T-cell (primary cell): ENCODE measurements around the gene UBL4B. TPM values are rescaled to one million over a fixed set of nuclear protein-coding genes. Genes with fewer than 3 reads are reported as not detected.

Experiments
- ATAC-seq, 4 experiments: fragments of 200-7000 bp in 3 of 4; fragments of 150-1000 bp in 1 of 4; cut with Tn5 transposase; replicated peaks in 1 of 4; 1 replicate in 3 of 4; 2 replicates in 1 of 4; pipeline ENCODE4 v1.10.0; 2021; ENCODE audit warnings: moderate library complexity in 3 of 4, mild to moderate bottlenecking in 2 of 4, moderate number of reproducible peaks in 1 of 4
- CTCF ChIA-PET, 2 donors: fragments of 300-600 bp; sonication (Branson Sonifier 250); formaldehyde crosslinking; loops; one replicate each; lab custom pipeline; 2022; ENCODE audit warnings: antibody characterized with exemption in 2 of 2; lab: Charles Lee
- POLR2A ChIA-PET, 2 donors: fragments of 300-600 bp; sonication (Branson Sonifier 250); formaldehyde crosslinking; loops; one replicate each; lab custom pipeline; 2022; ENCODE audit warnings: antibody characterized with exemption in 2 of 2; lab: Charles Lee
- DNase-seq, 35 experiments: peaks; one replicate each; pipeline versions ENCODE4 v3.0.0 to v3.0.0-alpha.2; 2013 to 2023
- H3K27ac ChIP-seq: one replicate; pipeline ENCODE4 v1.5.1; 2013; ENCODE audit warnings: low read length
- H3K27me3 ChIP-seq, 2 experiments: replicated peaks in 1 of 2; 1 replicate in 1 of 2; 2 replicates in 1 of 2; pipeline versions ENCODE4 v1.6.1 to v1.7.0; 2013; ENCODE audit warnings: low read length in 1 of 2, mixed read lengths in 1 of 2; ENCODE audit not compliant: control insufficient read depth in 2 of 2, insufficient read depth in 2 of 2; ENCODE audit errors: extremely low read depth in 1 of 2
- H3K36me3 ChIP-seq, 2 donors: 1 replicate in 1 of 2; 2 replicates in 1 of 2; pipeline versions ENCODE4 v1.6.1 to v1.7.0; 2013; ENCODE audit warnings: low read length in 1 of 2; ENCODE audit not compliant: control insufficient read depth in 2 of 2, insufficient read depth in 1 of 2; ENCODE audit errors: extremely low read depth in 1 of 2
- H3K4me1 ChIP-seq, 2 experiments: 1 replicate in 1 of 2; 2 replicates in 1 of 2; pipeline versions ENCODE4 v1.6.1 to v1.7.0; 2013; ENCODE audit warnings: low read length in 2 of 2, mixed read lengths in 1 of 2; ENCODE audit not compliant: insufficient read depth in 2 of 2, control insufficient read depth in 1 of 2; ENCODE audit errors: extremely low read depth in 1 of 2
- H3K4me3 ChIP-seq, 2 donors: 1 replicate in 1 of 2; 2 replicates in 1 of 2; pipeline versions ENCODE4 v1.5.1 to v1.7.0; 2013; ENCODE audit warnings: mild to moderate bottlenecking in 2 of 2, low read length in 1 of 2, moderate library complexity in 1 of 2; ENCODE audit not compliant: control insufficient read depth in 1 of 2; ENCODE audit errors: extremely low read depth in 1 of 2
- H3K9me3 ChIP-seq: 2 replicates; pipeline ENCODE4 v1.7.0; 2013
- H3K27ac Mint-ChIP-seq, 2 donors: one replicate each; pipeline ENCODE4 v1.8.0; 2020 to 2021; ENCODE audit warnings: mild to moderate bottlenecking in 2 of 2, mixed read lengths in 2 of 2
- H3K27me3 Mint-ChIP-seq, 2 donors: one replicate each; pipeline ENCODE4 v1.8.0; 2021 to 2022; ENCODE audit warnings: mixed read lengths in 2 of 2
- H3K36me3 Mint-ChIP-seq: one replicate; pipeline ENCODE4 v1.8.0; 2021; ENCODE audit warnings: mixed read lengths
- H3K4me1 Mint-ChIP-seq, 3 donors: one replicate each; pipeline ENCODE4 v1.8.0; 2020 to 2022; ENCODE audit warnings: mixed read lengths in 3 of 3, mild to moderate bottlenecking in 1 of 3
- H3K4me3 Mint-ChIP-seq, 3 donors: one replicate each; pipeline ENCODE4 v1.8.0; 2020 to 2022; ENCODE audit warnings: mild to moderate bottlenecking in 3 of 3, mixed read lengths in 3 of 3, moderate library complexity in 3 of 3
- H3K9me3 Mint-ChIP-seq, 3 donors: one replicate each; pipeline ENCODE4 v1.8.0; 2020 to 2022; ENCODE audit warnings: mixed read lengths in 3 of 3
- WGBS: methylation state at CpG from one replicate; pipeline ENCODE4 v1.1.5; 2013; ENCODE audit warnings: missing lambda C conversion rate; ENCODE audit not compliant: insufficient coverage; 5-methylcytosine and 5-hydroxymethylcytosine counted together
- total RNA-seq, 35 experiments: library from RNA in 6 of 35; stranded (reverse) in 6 of 35; fragments of 120-200 nt in 1 of 35; gene quantifications; one replicate each; pipeline versions ENCODE4 v1.2.1 to v1.2.4 and lab custom pipeline; 2013 to 2026

Gene UBL4B
- total RNA-seq, 5 donors from 2014 or later (not counting 1 experiment from before 2014, with no cell fraction given): not detected

- Mint-ChIP-seq H3K4me3 (peak overlapping the region; percentile 24 to 69 (median 48)), H3K27me3 (peaks cover 35 to 59% of the 10 kb centered on the region in 2 donors), H3K27ac (peak overlapping the region in 1 of 2 donors; percentile 9), H3K36me3 (no peaks in the 10 kb centered on the region), H3K4me1 (peaks cover 13 to 25% (median 19%) of the 10 kb centered on the region in 3 donors), H3K9me3 (no peaks in the 10 kb centered on the region)
- ChIA-PET CTCF (no interaction called here), POLR2A (no interaction called here)
- WGBS: 10% methylated on average over 68 of the region's 68 CpGs
- peak in 1 of 35 experiments; percentile 12 for DNase-seq
- Histone ChIP-seq H3K36me3 (no peaks in the 10 kb centered on the region), H3K27ac (no peak overlapping the region), H3K4me1 (peaks cover 0 to 30% of the 10 kb centered on the region in 2 experiments), H3K9me3 (no peaks in the 10 kb centered on the region), H3K4me3 (peak overlapping the region in 1 of 2 donors; percentile 45), H3K27me3 (peaks cover 11 to 74% of the 10 kb centered on the region in 2 experiments)
- no peak for ATAC-seq
Measured at GRCh38 chr1:110067893-110068645, 44.2 kb upstream of the UBL4B start.

- Mint-ChIP-seq H3K4me3 (peak overlapping the region; percentile 22 to 69 (median 48)), H3K9me3 (no peaks in the 10 kb centered on the region), H3K36me3 (no peaks in the 10 kb centered on the region), H3K27ac (peak overlapping the region in 1 of 2 donors; percentile 9), H3K4me1 (peaks cover 13 to 25% (median 19%) of the 10 kb centered on the region in 3 donors), H3K27me3 (peaks cover 36 to 63% of the 10 kb centered on the region in 2 donors)
- CTCF ChIA-PET: no interaction called here
- no peaks in the 10 kb centered on the region for H3K36me3 ChIP-seq
- no peaks in the 10 kb centered on the region for H3K9me3 ChIP-seq
- H3K4me1 ChIP-seq: peaks cover 0 to 30% of the 10 kb centered on the region in 2 experiments
- POLR2A ChIA-PET: no interaction called here
- H3K27ac ChIP-seq: no peak overlapping the region
- peak; percentile 59 to 68 (median 65) for ATAC-seq
- H3K27me3 ChIP-seq: peaks cover 14 to 74% of the 10 kb centered on the region in 2 experiments
- peak overlapping the region in 1 of 2 donors; percentile 45 for H3K4me3 ChIP-seq
- WGBS: 8% methylated on average over 63 of the region's 68 CpGs
- peak in 17 of 35 experiments; percentile 11 to 49 (median 23) for DNase-seq
Measured at GRCh38 chr1:110068646-110069403, 43.4 kb upstream of the UBL4B start.

GRCh38 chr1:110069404-110070281 is 42.6 kb upstream of the UBL4B start:
- CTCF ChIA-PET: no interaction called here
- POLR2A ChIA-PET: no interaction called here

GRCh38 chr1:110070282-110070669 is 42.0 kb upstream of the UBL4B start:
- no peak for DNase-seq
- Mint-ChIP-seq H3K36me3 (no peaks in the 10 kb centered on the region), H3K4me1 (peaks cover 13 to 25% (median 19%) of the 10 kb centered on the region in 3 donors), H3K9me3 (no peaks in the 10 kb centered on the region), H3K27ac (no peak overlapping the region), H3K4me3 (peak overlapping the region in 1 of 3 donors; percentile 69), H3K27me3 (peaks cover 48 to 68% of the 10 kb centered on the region in 2 donors)
- ChIA-PET POLR2A (no interaction called here), CTCF (no interaction called here)
- no peaks in the 10 kb centered on the region for H3K9me3 ChIP-seq
- peak in 1 of 4 experiments; percentile 14 for ATAC-seq
- peaks cover 0 to 30% of the 10 kb centered on the region in 2 experiments for H3K4me1 ChIP-seq
- no peak overlapping the region for H3K4me3 ChIP-seq
- no peaks in the 10 kb centered on the region for H3K36me3 ChIP-seq
- H3K27me3 ChIP-seq: peaks cover 14 to 65% of the 10 kb centered on the region in 2 experiments
- H3K27ac ChIP-seq: no peak overlapping the region
- WGBS: 3% methylated on average over 45 of the region's 52 CpGs

More at GRCh38 chr1:110069404-110070281, 42.6 kb upstream of the UBL4B start:
- Mint-ChIP-seq H3K4me3 (peak overlapping the region; percentile 25 to 69 (median 28)), H3K27ac (no peak overlapping the region), H3K9me3 (no peaks in the 10 kb centered on the region), H3K36me3 (no peaks in the 10 kb centered on the region), H3K4me1 (peaks cover 13 to 25% (median 19%) of the 10 kb centered on the region in 3 donors), H3K27me3 (peaks cover 44 to 66% of the 10 kb centered on the region in 2 donors)
- 13% methylated on average over 57 of the region's 64 CpGs for WGBS
- Histone ChIP-seq H3K4me3 (peak overlapping the region in 1 of 2 donors; percentile 2), H3K27me3 (peaks cover 14 to 71% of the 10 kb centered on the region in 2 experiments), H3K4me1 (peaks cover 0 to 30% of the 10 kb centered on the region in 2 experiments), H3K27ac (no peak overlapping the region), H3K36me3 (no peaks in the 10 kb centered on the region), H3K9me3 (no peaks in the 10 kb centered on the region)
- peak in 2 of 35 experiments; percentile 18 to 25 for DNase-seq
- ATAC-seq: peak in 2 of 4 experiments; percentile 17 to 19

- H3K36me3 Mint-ChIP-seq: no peaks in the 10 kb centered on the region
- peaks cover 50 to 67% of the 10 kb centered on the region in 2 donors for H3K27me3 Mint-ChIP-seq
- peaks cover 13 to 25% (median 19%) of the 10 kb centered on the region in 3 donors for H3K4me1 Mint-ChIP-seq
- DNase-seq (no peak), ATAC-seq (no peak)
- Histone ChIP-seq H3K4me3 (peak within 1 kb of the TSS in 1 of 2 donors; percentile 2), H3K27ac (no peak within 1 kb of the TSS), H3K36me3 (no peaks in the 10 kb centered on the region), H3K4me1 (peaks cover 0 to 30% of the 10 kb centered on the region in 2 experiments), H3K9me3 (no peaks in the 10 kb centered on the region), H3K27me3 (peaks cover 14 to 63% of the 10 kb centered on the region in 2 experiments)
- POLR2A ChIA-PET: no interaction called here
- CTCF ChIA-PET: interaction anchor here in 1 of 2 donors (0.9 to 1.1 kb wide), 3 partner anchors 11 to 425 kb away, joined by 3 to 5 read pairs (median 4); no protein-coding TSS in a partner anchor
- H3K27ac Mint-ChIP-seq: no peak within 1 kb of the TSS
- peak within 1 kb of the TSS; percentile 25 to 69 (median 28) for H3K4me3 Mint-ChIP-seq
- H3K9me3 Mint-ChIP-seq: no peaks in the 10 kb centered on the region
- WGBS: 20% methylated on average over 4 of the region's 27 CpGs
Measured at GRCh38 chr1:110070671-110071242, 41.5 kb upstream of the UBL4B start, which contains the start of gene ALX3. Gene ALX3, minus strand, starts transcription at chr1:110070672. Its CDS starts 60 bp downstream, at chr1:110070612.
